Measurements from ENCODE around the gene ATP8B4.

GRCh38 chr15:50109076-50109987, 9.7 kb downstream of the ATP8B4 start:
- TF ChIP-seq CTCF (IDR thresholded peaks at IDR 0.05), result no peak
- no peak for TF ChIP-seq POLR2A (IDR thresholded peaks at IDR 0.05)

Measured in testis (tissue), 2 donors.